Activated CD8-positive, alpha-beta memory T cell treated with anti-CD3 and anti-CD28 coated beads, Interleukin-2, amount 50 U/mL, for 24 hours (primary cell): Measurements from ENCODE around the gene TAC3.

ENCODE experiments used
- DNase-seq: peaks from one replicate; pipeline ENCODE4 v3.0.0-alpha.2; 2020; ENCODE audit errors: extremely low read depth

The TAC3 gene

DNA sequence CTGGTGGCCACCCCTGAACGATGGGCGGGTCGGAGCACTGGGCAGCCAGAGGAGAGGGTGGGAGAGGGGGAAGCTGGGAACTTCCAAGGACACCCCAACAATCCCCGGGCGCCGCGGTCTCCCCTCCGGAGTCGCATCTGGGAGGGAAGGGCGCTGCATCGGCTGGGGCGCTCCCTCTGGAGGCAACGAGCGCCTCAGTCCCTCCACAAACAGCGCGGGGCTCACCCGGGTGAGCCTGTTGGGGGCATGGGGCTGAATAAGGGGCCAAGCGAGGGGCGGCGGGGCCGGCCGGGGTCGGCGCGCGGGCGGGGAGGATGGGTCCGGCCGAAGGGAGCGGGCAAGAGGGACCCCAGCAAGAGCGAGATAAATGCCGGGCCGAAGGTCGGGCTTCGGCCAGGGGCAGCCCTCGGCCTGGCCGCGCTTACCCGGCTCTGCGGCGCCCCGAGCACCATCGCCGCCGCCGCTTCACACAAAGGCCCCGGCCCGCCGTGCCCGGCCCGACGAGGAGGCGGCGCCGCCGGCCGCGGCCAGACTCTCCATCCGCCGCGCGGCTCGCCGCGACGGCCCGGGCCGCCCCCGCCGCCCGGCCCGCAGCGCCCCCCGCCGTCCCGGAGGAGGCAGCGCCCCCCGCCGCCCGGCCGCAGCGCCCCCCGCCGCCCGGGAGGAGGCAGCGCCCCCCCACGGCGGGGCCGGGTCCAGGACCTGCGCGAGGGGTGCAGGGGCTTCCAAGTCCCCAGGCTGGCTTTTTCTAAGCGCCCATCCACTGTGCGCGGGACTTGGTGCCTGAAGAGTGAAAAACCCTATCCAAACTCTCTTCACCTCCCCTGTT, 10.1 kb downstream of the TAC3 start, which contains the start of gene ZBTB39:
ZBTB39 (minus strand) TSS at position 567 of the 829 bp plus-strand sequence. CDS start 1,629 bp downstream, outside the sequence.
- no peak for DNase-seq

DNA sequence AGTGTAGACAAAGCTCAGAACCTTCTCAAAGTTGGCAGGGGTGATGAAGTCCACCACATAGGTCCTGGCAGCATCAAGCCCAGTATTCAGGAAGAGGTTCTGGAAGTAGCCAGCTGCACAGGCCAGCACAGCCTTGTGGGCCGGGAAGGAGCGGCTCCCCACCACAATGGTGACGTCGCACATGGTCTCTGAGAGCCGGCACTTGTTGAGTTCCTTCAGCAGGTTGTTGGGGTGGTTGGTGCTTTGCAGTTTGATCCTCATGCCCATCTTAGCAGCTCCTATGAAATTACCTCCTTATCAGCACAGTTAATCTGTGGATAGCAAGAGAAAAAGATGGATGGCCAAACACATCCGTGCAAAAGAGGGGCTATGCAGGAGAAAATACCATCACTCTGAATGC, 11.7 kb downstream of the TAC3 start:
- no peak for DNase-seq

DNA sequence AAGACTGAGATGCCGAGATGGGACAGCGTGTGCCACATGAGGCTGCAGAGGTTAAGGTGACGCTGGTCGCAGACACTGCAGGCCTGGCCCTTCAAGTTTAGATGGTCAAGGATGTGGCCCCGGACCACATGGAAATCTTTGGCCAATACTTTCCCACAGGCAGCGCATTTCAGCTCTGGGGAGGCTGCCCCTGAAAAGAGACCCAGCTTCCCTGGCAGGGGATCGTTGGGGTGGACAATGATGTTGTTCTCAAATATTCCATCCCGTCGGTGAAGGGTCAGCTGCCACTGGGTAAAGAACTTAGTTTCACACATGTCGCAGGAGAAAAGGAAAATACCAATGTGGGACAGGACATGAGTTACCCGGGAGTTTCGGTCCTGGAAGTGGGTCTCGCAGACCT, 12.9 kb downstream of the TAC3 start:
- no peak for DNase-seq

DNA sequence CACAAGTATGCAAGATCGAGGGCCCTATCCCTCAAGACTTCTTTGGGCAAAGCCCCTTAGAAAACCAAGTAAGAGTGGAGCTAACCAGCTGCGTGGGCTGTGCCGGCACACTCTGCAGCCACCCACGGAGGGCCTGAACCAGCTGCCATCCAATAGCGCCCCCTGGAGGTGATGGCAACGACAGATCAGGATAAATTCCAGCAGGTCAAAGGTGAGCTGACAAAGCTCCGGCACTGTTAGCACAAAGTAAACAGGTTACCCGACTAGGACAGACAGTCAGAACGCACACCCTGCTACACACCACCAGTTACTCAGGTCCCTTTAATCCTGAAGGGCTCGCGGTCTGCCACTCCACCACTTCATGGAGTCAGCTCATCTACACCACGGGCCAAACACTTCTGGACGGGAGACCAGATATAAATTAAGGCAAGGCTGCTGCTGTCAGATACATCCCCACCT, 14.9 kb downstream of the TAC3 start:
- DNase-seq, result peak; percentile 23

DNA sequence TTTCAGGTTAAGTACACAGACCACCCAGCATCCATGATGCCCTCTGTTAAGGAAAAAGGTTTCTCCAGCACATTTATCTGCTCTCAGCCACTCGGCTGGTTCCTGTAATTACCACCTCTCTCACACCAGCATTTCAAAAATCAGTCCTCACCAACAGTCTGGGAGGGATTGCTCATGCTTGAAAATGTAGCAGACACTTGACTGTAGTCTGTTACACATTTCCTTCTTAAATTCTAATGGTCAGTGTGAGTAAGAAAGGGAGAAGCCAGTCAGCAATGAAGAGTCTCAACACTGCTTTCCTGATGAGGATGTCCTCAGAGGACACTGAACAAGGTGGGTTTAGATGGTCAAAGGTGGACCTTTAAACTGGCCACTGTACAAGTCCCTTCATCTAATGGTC, 15.9 kb downstream of the TAC3 start:
- no peak for DNase-seq

DNA sequence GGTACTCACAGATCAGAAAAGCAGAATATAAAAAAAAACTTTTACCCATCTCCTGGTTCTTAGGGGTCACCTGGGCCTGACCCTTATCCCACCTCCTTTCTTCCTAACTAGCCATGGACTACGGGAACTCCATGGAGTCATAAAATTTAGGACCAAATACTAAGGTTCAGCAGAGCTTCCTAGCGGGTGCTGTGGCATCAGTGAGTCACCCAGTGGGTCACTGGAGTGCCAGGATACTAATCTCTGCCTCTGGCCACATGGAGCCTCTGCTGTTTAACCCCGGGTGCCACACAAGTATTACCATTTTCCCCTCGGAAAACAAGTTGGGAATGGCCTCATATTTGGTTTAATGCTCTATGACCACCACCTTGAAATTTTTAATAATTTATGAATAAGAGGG, 16.9 kb downstream of the TAC3 start:
- DNase-seq, result no peak

DNA sequence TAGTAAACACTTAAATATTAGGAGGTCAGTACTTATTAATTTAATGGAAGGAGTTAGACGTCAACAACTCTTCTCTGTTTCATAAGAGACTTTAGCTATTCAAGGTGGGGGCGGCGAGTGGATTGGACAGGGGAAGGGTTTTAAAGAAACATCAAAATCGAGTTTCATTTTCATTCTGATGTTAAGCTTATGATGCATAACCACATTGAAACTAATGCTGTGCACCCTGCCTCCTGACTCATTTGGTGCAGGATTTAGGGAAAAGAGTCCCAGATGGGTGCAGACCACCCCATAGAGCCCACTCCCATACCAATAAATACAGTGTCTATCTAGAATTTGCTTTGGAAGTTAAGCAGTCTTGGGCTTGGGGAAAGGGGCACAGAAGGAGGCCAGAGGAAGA, 17.3 kb downstream of the TAC3 start:
- no peak for DNase-seq

DNA sequence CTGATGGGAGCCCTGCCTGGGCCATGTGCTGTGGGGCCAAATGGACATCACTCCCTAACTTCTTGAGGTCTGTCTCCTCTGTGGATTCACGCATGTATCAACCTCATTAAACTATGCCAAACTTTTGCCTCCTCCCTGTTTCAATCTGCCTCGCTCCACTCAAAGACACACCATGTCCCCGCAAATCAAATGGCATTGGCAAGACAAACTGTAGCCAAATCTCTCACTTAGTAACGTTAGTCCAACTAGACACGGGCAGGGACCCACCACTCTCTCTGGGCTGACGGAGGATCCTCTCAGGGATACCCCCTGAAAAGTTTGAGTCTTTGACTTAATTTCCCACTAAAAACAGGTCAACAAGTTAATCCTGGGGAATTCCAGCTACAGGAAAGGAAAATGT, 18.0 kb downstream of the TAC3 start:
- no peak for DNase-seq

DNA sequence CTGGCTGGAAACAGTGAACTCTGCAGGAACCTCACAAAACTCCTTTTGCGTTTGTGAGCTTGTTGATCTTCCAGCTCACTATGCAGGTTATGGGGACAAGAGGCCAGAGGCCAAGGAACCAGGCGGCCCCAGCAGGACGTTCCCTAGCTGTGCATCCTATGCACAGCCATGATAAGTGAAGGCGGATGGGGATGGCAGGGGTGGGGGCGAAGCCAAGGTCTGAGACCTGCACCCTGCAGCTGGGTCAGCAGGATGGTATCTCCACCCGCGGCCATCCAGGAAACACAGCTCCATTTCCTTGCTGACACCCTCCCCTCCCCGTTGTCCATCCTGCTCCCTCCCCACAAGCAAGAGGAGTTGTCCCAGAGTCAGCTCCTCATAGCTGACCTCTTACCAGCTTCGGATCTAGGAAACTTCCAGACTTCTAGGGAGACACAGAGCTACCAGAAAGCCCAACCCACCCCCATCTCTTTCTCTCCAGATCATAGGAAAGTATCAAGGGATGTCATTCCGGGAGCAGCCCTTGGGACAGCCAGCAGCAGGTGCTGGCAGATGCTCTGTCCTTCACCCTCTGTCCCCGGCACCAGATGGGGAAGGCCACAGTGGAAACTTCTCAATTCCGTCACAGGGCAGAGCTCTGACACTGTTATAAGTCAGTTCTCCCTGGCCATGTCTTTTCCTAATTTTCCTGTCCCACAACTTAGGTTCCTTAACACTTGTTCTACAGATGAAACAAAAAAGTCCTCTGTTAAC, 19.4 kb downstream of the TAC3 start:
- DNase-seq, result no peak

DNA sequence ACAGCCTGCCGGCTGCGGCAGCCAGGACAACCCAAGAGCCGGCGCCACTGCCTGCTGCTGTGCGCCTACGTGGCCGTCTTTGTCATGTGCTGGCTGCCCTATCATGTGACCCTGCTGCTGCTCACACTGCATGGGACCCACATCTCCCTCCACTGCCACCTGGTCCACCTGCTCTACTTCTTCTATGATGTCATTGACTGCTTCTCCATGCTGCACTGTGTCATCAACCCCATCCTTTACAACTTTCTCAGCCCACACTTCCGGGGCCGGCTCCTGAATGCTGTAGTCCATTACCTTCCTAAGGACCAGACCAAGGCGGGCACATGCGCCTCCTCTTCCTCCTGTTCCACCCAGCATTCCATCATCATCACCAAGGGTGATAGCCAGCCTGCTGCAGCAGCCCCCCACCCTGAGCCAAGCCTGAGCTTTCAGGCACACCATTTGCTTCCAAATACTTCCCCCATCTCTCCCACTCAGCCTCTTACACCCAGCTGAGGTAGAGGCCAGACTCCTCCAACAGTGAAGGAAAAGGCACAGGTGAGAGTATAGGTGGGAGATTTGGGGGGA, 20.3 kb downstream of the TAC3 start:
- no peak for DNase-seq

DNA sequence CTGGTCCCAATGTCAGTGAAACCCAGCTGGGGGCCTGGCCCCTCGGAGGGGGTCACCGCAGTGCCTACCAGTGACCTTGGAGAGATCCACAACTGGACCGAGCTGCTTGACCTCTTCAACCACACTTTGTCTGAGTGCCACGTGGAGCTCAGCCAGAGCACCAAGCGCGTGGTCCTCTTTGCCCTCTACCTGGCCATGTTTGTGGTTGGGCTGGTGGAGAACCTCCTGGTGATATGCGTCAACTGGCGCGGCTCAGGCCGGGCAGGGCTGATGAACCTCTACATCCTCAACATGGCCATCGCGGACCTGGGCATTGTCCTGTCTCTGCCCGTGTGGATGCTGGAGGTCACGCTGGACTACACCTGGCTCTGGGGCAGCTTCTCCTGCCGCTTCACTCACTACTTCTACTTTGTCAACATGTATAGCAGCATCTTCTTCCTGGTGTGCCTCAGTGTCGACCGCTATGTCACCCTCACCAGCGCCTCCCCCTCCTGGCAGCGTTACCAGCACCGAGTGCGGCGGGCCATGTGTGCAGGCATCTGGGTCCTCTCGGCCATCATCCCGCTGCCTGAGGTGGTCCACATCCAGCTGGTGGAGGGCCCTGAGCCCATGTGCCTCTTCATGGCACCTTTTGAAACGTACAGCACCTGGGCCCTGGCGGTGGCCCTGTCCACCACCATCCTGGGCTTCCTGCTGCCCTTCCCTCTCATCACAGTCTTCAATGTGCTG, 21.0 kb downstream of the TAC3 start:
- no peak for DNase-seq

DNA sequence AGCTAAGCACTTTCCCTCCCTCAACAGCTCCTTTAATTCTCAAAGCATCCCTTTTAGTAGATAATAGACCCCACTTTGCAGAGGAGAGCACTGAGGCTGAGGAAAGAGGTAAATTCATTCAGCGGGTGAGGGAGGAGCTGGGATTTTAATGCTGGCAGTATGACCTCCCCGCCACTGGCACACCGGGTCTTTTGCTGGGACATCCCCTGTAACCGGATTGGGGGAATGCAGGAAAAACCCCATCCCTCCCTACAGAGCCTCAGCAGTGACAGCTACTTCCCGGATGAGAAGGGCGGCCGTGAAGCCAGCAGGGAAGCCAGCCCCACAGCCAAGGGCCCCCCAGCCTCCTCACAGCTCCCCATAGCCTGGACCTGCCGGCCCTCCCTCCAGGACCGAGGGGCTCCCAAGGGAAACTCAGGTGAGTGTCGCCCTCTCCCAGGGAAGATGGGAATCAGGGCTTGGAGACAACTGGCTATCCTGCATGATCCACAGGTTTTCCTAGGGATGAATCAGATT, 22.0 kb downstream of the TAC3 start:
- no peak for DNase-seq

DNA sequence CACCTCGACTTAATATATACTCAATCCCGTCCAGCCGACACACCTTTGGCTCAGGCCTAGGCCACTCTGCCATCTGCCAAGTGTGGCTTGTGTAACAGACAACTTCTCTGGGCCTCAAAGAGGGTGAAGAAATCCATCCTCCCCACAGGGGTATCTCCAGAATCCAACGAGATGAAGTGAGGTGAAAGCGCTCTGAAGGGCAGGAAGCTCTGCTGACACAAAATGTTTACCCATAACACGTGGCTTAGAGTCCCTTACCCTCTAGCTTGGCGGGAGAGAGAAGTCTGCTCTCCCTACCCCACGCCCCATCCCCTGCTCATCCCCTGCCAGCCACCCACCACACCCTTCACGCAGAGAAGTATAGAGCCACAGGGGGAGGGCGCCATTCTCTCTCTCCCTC, 23.0 kb downstream of the TAC3 start:
- no peak for DNase-seq

DNA sequence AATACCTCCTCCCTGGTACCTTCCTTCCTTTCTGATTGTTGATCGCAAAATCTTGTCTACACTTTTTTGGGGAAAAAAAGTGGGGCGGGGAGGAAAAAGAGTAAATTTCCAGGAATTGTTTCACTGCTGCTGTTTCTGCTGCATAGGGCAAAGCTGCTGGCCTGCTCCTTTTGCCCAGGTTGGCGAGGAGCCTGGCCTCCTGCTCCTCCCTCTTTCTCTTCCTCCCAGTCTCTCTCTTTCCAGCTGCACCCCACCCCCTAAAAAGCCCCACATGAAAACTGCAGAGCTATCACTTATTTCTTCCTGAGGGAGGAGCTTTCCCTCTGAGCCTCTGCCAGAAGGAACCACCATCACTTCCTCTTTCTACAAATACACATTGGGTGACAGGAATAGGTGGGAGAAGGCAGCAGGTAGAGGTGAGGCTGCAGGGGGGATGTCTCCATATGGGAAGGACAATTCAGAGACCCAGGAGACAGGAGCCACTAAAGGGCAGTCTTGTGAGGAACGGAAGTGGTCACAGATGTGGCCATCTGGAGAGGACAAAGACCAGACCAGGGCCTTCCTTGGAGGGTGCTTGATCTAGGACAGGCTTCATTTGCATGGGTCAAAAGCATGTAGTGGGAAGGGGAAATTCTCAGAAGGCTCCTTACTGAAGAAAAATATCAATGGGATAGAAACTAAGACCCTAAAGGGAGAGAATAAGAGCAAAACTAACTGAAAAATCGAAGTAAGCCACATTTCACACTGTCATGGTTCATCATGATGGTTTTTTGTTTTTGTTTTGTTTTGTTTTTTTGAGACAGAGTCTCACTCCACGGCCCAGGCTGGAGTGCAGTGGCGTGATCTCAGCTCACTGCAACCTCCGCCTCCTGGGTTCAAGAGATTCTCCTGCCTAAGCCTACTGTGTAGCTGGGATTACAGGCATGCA, 24.7 kb downstream of the TAC3 start:
- DNase-seq, result no peak

DNA sequence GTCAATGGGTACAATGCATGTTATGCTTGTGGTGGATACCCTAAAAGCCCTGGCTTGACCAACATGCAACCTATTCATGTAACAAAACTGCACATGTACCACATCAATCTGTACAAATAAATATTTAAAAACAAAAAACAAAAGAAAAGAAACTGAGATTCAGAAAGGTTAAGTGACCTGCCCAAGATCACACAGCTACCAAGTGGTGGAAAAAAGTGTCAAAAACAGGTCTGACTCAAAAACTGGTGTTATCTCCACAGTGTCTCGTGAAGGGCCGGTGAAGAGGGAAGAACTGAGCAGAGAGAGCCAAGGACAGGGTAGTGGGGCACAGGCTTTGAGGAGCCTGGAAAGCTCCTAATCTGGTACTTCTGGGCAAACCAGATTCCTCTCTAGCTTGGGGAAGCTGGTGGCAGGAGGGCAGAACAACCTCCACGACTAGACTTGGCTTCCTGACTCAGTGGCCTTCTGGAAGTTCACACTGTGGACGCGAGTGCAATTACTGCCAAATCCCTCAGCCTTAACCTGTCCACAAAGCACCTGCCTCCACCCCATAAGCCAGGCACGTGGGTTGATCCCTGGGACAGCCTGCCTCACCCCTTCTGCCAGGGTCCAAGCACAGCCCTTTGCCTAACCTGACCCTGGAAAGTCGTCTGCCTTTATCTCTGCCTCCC, 25.5 kb downstream of the TAC3 start:
- DNase-seq, result no peak

DNA sequence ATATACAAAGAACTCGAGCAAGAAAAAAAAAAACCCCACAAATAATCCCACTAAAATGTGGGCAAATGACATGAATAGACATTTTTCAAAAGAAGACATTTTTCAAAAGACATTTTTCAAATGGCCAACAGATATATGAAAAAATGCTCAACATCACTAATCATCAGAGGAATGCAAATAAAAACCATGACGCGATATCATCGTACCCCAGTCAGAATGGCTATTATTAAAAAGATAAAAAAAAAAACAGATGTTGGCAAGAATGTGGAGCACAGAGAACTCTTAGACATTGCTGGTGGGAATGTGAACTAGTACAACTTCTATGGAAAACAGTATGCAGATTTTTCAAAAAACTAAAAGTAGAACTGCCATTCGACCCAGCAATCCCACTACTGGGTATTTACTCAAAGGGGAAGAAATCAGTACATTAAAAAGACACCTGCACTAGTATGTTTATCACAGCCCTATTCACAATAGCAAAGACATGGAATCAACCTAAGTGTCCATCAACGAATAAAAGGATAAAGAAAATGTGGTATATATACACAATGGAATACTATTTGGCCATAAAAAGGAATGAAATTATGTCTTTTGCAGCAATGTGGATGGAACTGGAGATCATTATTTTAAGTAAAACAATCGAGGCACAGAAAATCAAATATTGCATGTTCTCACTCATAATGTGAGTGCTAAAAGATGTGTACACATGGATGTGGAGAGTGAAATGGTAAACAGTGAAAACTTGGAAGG, 26.3 kb downstream of the TAC3 start:
- DNase-seq, result no peak

DNA sequence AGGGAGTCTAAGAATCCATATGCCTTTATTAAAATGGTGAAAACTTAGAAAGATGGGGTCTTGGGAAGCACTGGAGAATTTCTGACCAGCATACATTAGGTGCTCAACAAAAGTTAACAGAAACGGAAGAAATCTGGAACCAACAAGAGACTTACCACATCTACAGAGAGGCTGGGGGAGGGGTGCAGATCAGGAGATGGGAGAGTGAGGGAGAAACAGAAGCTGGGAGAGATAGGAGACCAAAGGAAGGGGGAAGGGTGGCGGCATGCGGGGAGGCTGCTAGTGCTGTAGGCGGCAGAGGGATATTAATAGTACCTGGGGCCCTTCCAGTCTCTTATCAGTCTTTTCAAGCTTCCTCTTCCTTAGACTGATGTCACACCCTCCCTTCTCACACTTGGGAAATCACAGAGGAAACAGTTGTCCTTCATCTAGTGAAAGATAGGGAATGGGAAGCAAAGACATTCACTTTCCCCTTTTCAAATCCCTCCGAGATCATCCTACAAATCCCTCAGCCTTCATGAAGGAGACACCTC, 28.1 kb downstream of the TAC3 start:
- DNase-seq, result no peak

DNA sequence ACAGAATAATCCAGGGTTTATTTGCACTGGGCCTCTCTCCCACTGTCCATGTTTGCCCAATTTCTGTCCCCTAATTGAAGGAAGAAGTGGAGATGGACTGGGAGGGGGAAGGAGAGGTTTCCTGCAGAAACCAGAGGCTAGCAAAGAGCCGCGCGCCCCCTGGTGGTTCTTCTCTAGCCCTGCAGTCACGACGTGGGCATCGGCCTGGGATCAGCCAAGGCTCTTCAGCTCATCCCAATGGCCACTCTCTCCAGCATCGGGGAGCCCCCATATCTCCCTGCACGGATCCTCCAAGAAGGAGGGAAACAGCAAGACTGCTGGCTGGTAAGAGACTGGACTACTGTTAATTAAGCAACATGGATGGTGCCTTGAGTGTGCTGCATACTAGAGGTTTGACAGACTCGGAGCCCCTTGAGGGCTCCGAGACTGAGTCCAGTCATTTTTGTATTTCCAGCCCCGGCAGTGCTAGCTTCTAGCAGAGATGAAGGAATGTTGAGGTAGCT, 28.7 kb downstream of the TAC3 start:
- peak; percentile 36 for DNase-seq

DNA sequence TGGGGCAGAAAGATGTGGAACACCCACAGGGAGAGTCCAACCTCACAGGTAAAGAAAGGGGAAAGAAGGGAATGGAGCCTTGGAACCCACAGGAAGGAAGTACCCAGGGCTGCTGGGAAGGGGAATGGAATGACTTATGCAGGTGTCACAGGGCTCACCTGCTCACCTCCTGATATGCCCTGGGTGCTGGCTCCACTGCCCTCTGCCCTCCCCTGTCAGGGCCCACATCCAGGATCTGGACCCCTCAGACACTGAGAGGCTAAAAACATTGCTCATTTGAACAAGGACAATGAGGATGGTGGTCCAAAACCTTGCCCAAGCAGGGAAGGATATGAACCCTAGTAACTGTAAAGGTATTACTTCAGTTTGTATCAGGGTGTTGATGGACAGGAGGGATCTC, 29.3 kb downstream of the TAC3 start:
- DNase-seq, result no peak
